ENCODE data around the gene FKBP5.
"Not testable (repeated sequence)": the region's sequence is repeated elsewhere in the genome, so short reads cannot be mapped to it uniquely, and the experiment has no call there.

The FKBP5 gene

GRCh38 chr6:35620706-35621105, 68.0 kb downstream of the FKBP5 start:
- DNase-seq (ENCODE audit: low read depth, low spot score): no peak

GRCh38 chr6:35613762-35614161, 75.0 kb downstream of the FKBP5 start:
- DNase-seq (ENCODE audit: low read depth, low spot score): no peak

GRCh38 chr6:35611240-35611639, 77.5 kb downstream of the FKBP5 start:
- no peak for DNase-seq (ENCODE audit: low read depth, low spot score)

- no peak for DNase-seq (ENCODE audit: low read depth, low spot score)
Observed at GRCh38 chr6:35610830-35611229, 77.9 kb downstream of the FKBP5 start.

- no peak for DNase-seq (ENCODE audit: low read depth, low spot score)
Observed at GRCh38 chr6:35609588-35609987, 79.1 kb downstream of the FKBP5 start.

- no peak for DNase-seq (ENCODE audit: low read depth, low spot score)
Observed at GRCh38 chr6:35607517-35608233, 81.0 kb downstream of the FKBP5 start.

GRCh38 chr6:35605600-35605999, 83.1 kb downstream of the FKBP5 start:
- DNase-seq (ENCODE audit: low read depth, low spot score): no peak

- DNase-seq (ENCODE audit: low read depth, low spot score): no peak
Observed at GRCh38 chr6:35603326-35604202, 85.2 kb downstream of the FKBP5 start.

GRCh38 chr6:35602133-35602946, 86.4 kb downstream of the FKBP5 start:
- DNase-seq (ENCODE audit: low read depth, low spot score): no peak

- peak; percentile 85 for DNase-seq (ENCODE audit: low read depth, low spot score)
Observed at GRCh38 chr6:35601331-35602132, 87.2 kb downstream of the FKBP5 start.

GRCh38 chr6:35600659-35601125, 88.0 kb downstream of the FKBP5 start:
- DNase-seq (ENCODE audit: low read depth, low spot score): no peak

GRCh38 chr6:35599761-35600658, 88.7 kb downstream of the FKBP5 start:
- no peak for DNase-seq (ENCODE audit: low read depth, low spot score)

- DNase-seq (ENCODE audit: low read depth, low spot score): not testable (repeated sequence)
Observed at GRCh38 chr6:35598621-35599020, 90.1 kb downstream of the FKBP5 start.

GRCh38 chr6:35596448-35597442, 92.0 kb downstream of the FKBP5 start:
- DNase-seq (ENCODE audit: low read depth, low spot score): peak; percentile 61

GRCh38 chr6:35594503-35595186, 94.1 kb downstream of the FKBP5 start:
- no peak for DNase-seq (ENCODE audit: low read depth, low spot score)

- DNase-seq (ENCODE audit: low read depth, low spot score): no peak
Observed at GRCh38 chr6:35592178-35592577, 96.5 kb downstream of the FKBP5 start.

GRCh38 chr6:35590622-35591066, 98.1 kb downstream of the FKBP5 start:
- no peak for DNase-seq (ENCODE audit: low read depth, low spot score)

GRCh38 chr6:35589904-35590303, 98.8 kb downstream of the FKBP5 start:
- no peak for DNase-seq (ENCODE audit: low read depth, low spot score)

Data from brain pericyte (primary cell).